GM18502 (cell line): ENCODE results near the gene NMNAT2.
"Not testable (repeated sequence)": the region's sequence is repeated elsewhere in the genome, so short reads cannot be mapped to it uniquely, and the experiment has no call there.

ENCODE experiments used
- ATAC-seq: cut with Tn5 transposase; IDR thresholded peaks from one replicate; pipeline ENCODE4 v1.9.1; 2021; ENCODE audit warnings: mild to moderate bottlenecking; ENCODE audit not compliant: unreplicated experiment, poor library complexity

NMNAT2 gene

DNA sequence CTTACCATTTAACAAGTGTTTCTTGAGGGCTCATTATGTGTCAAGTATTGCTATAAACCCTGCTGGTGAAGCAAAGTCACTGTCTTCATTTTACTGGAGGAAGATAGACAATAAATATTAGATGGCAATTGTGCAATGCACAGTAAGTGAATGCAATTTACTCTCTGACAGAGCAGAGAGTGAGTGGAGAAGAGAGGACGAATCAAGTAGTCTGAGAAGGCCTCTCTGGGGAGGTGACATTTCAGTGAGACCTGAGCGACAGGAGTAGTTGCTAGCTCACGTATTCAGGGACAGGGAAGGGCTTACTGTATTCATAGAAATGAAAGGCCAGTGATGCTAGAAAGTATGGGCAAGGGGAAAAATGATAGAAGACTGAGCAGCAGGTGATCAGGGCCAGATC is 1.2 kb upstream of the NMNAT2 start:
- ATAC-seq, result no peak

DNA sequence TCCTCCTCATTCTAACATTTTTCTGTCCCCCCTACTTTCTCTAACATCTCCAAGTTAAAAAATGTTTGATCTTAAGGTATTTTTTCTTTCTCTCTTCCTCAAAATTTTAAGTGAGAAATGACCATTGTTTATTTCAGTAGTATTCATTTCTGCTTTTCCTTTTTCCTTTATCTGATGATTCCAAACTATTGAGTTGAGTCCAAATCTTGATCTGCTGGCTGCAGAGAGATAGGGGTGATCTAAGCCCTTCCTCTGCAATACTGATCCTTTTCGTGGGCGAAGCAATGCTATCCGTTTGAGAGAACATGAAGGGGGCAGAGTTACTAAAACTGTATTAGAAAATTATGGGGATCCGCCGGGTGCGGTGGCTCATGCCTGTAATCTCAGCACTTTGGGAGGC is 516 bp upstream of the NMNAT2 start:
- no peak for ATAC-seq

DNA sequence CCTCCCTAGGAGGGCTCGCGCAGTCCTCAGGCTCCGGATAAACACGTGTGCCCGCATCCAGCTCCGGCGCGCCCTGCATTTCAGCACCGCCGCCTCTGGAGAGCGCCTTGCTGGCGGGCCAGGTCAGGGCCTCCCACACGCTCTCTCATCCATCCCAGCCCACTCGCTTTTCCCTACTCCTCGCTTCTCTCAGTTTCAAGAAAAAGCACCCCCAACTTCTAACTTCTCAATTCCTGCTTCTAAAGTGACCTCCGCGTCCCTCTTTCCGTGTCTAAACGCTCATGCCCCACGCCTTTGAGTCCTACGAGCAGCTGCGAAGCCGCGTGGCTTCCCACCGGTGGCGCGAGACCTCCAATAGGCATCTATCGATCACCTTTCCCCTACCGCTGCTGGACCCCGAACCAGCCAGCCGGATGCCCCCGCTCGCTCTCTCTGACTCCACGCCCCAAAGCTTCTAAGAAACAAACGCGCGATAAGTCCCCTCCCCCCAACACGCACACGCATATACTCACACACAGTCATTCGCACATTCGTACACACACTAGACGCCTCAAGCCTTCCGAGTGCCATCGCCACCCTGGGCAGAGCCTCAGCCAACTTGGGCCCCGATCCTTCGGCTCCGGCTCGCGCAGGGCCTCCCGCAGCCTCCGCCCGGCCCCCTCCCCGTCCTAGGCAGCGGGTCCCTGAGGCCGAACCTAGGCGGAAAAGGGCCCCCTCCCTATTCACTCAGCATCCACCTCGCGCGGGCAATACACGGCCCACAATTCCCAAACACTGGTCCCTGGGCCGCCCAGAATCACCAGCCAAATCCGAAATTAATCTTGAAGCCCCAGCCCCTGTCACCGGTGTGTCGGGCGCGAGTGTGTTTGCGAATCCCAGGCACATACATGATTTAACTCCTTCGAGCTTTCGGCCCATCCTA is 1.1 kb downstream of the NMNAT2 start:
- no peak for ATAC-seq

DNA sequence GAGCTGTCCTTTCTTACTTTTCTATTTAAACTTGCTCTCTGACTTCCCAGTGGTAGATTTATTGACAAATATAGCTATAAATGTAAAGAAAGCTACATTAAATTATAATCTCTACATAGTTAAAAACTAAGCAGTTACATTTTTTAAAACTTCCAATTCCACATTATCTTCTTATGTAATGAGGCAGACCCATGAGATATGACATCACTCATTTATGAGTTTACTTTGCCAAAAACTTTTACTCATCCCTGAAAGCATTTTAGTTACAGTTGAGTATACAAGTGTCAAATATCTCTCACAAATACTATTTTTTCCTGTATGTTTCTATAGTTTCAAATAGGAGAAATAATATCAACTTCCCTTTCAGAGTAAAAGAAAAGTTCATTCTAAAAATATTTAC is 3.8 kb downstream of the NMNAT2 start:
- no peak for ATAC-seq

DNA sequence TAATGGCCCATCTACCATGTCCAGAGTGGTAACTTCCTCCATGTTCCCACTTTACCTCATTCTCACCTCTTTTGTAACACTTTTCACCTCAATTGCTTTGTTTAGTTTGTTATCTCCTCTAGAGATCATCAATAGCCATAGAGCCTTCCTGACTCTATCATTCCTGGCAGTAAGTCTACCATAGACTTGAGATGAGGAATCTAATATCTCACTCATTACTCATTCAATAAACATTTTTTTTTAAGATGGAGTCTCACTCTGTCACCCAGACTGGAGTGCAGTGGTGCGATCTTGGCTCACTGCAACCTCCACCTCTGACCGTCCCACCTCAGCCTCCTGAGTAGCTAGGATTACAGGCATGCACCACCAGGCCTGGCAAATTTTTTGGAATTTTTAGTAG is 7.1 kb downstream of the NMNAT2 start:
- no peak for ATAC-seq

DNA sequence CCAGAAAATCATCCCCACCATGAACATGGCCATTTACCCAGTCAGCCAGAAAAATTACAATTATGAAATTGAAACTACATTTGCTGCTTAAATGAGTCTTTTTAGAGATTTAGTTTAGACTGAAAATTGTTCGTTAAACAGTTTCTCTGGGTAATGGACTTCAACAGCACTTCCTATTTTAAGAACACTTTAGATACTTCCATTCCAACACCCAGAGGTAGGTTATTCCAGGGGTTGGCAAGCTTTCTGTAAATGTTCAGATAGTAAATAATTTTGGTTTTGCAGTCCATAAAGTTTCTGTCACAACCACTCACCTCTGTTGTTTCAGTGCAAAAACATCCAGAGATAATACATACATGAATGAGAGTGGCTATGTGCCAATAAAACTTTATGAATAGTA is 10.2 kb downstream of the NMNAT2 start:
- ATAC-seq, result no peak

DNA sequence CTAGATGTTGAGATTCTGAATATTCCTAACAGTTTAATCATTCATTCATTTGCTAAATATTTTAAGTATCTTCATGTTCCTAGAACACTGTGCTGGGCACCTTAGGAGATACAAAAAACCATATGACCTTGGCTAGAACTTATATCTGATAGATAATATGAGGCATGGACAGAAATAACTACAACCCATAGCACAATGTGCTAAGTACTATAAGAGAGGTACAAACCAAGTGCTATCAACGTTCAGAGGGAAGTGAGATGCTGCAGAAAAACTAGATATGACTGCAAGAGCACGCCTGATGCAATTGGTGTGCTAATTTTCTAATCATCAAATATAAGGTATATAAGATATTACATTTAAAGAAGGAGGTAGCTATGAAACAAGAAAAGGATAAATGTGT is 10.7 kb downstream of the NMNAT2 start:
- ATAC-seq, result no peak

DNA sequence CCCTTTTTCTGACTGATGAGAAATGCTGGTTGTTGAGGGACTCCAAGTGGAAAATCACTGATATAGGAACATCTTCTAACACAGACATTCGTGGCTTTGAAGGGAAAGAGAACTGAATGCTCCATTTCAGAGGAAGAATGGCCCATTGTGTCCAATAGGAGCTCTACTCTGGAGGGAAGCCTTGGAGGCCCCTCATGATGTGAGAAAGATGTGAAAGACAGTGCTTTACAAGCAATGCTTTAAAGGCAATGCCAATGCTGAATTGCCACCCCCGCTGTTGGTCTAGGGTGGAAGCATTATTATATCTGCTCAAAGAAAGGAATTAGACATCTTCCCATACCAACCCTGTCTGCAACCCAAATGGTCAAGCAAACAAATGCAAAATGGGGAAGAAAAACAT is 13.7 kb downstream of the NMNAT2 start:
- no peak for ATAC-seq

DNA sequence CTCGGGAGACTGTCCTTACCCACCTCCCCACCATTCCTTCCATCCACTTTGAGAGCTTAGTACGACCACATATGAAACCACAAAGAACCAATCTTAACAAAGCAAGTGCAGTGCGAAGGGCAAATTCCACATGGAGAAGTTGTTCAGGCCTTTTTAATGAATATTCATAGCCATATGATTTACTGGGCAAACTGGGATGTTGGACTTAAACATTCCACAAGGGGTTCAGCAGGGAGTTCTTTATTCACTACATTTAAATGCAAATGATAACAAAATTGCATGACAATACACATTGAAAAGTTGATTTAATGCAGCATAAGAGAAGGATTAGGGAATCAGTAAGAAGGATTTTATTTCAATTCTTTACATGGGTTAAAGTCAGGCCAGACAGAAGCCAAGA is 14.7 kb downstream of the NMNAT2 start:
- no peak for ATAC-seq

DNA sequence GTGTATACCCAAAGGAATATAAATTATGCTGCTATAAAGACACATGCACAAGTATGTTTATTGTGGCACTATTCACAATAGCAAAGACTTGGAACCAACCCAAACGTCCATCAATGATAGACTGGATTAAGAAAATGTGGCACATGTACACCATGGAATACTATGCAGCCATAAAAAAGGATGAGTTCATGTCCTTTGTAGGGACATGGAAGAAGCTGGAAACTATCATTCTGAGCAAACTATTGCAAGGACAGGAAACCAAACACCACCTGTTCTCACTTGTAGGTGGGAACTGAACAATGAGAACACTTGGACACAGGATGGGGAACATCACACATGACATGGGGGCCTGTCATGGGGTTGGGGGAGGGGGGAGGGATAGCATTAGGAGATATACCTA is 16.6 kb downstream of the NMNAT2 start:
- not testable (repeated sequence) for ATAC-seq

DNA sequence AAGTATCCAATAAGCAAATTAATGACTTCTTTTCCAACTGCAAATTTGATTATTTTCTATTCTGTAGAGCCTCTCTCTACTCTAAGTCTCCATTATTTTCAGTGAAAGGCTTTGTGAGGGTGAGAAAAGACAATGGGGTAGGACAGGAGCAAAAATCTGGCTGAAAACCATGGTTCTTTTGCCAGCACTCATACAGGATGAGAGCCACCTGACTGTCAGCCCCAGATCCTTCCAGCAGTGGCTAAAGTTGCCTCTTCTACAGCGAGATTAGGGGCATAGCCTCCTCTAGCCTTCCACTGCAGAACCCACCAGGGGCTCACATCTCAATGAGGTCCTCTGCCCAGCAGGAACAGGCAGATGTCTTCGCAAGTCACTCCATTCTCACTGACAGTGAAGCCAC is 23.7 kb downstream of the NMNAT2 start:
- ATAC-seq, result no peak

DNA sequence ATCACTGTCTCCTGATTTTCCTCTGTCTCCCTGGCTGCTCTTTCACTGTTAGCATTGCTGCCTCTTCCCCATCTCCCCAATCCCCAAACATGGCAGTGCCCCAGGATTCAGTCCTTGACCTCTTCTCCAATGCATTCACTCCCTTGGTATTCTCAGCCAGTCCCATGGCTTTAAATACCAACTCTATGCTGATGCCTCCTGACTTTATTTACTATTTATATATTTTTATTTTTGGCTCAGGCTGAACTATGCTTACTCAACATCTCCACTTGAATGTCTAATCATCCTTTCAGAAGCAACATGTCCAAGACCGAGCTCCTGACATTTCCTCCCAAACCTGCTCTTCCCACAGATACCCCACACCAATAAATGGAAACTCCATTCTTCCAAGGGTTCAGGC is 26.3 kb downstream of the NMNAT2 start:
- ATAC-seq, result no peak

DNA sequence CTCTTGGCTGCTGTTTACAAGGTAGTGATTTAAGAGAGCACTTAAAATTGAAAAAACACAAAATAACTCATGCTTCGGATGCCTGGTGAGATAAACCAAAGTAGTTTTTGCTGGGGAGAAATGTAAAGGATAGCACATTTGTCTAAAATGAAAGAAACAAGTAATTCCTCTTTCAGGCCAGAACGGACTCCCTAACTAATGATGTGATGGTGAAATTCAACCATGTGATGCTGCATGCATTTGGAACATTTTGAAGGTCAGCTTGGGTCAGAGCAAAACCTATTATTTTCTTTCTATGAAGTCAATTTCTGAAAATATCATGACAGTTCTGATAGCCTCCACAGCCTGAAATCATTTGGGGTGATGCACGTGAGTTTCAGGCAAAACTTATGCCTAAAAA is 27.6 kb downstream of the NMNAT2 start:
- no peak for ATAC-seq

DNA sequence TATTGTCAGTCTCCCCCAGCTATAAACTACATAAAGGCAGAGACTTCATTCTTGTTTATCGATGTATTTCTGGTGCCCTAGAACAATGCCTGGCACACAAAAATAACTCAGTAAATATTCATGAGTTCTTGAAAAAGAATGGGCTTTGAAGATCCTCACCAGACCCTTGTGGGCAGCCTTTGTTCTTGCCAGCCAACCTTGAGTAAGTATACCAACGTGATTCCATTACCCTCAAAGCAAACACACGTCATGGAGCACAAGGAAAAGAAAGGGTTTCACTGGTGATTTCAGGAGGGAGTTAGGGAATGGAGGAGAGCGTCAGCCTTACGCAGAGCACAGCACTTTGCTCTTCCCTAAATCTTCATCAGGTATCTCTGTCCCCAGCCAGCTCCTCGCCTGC is 29.4 kb downstream of the NMNAT2 start:
- ATAC-seq, result no peak

DNA sequence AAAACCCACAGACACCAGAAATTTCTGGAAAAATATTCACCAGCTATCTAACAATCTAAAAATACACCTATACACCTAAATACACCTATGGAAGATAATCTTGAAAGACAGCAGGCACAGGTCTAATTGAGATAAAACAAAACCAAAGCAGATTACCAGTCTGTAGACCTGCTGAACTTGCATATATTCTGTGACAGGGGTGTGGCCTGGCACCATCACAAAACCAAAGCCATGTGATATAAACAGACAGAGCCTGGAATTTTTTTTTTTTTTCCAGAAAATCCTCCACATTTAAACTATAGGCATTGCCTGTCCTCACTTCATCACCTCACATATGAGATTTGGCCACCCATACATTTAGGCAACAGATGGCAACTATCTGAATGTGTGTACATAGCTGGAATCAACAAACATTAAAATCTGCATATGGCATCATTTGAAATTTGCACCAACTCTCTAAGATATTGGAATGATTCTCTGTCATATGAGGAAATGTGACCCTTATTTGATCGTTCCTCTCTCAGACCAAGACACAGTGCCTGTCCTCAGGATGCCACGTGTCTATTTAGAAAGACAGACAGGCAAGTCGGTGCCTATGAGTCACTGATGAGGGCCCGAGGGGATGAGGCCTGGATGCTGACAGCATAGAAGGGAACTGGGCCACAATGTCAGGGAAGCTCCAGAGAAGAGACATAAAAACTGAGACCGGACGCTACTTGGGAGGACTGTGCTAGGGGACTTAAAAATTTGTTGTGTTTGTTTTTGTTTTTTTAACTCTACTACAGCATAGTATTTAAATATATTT is 32.6 kb downstream of the NMNAT2 start:
- ATAC-seq, result no peak

DNA sequence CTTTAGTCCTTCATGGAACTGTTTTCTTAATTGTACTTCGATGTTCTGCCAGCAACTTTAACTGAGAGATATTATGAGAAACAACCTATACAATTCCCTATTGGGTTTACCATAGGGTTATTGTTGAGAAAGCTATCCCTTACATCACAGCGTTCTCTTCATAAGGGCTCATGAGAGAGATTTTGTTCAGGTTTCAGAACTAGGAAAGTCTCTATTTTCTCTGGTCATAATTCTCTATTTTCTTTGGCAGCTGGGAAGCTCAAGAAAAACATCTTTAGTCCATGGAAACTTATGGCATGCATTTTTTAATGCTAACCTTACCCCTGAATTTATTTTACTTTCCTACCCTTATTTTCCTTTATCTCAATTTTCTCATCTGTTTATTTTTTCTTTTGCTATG is 38.2 kb downstream of the NMNAT2 start:
- ATAC-seq, result no peak

DNA sequence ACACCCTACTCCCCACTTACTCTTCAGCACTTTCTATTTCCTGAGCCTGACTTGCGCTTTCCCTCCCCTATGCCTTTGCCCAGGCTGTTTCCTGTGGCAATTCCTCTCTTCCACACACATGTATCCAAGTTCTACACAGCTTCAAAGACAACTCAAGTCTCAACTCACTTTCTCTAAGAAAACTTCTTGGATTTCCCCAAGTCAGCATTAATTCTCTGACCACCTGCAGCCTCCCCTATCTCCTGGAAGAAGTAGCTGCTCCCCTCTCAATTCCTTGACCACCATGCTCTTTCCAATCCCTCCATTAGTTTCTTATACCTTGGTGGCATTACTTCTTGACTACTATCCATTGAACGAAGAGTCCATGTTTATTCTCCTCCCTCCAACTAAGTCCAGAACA is 42.8 kb downstream of the NMNAT2 start:
- no peak for ATAC-seq

DNA sequence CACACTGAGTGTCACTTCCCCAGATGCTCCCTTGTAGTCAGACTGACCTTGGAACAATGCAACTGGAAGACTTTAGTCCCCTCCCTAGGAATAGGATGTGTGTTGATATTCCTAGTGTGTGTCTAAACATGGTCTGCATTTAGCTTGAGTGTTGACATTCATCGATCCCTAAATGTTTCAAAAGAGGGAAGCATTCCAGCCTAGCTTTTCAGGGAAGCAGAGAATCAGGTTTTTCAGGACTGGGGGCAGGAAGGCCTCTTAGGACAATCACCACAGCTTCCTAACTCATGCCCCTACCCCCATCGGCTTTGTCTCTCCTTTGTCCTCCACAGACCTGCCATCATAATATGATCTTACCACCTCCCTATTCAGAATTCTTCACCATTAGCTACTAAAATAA is 43.4 kb downstream of the NMNAT2 start:
- no peak for ATAC-seq

DNA sequence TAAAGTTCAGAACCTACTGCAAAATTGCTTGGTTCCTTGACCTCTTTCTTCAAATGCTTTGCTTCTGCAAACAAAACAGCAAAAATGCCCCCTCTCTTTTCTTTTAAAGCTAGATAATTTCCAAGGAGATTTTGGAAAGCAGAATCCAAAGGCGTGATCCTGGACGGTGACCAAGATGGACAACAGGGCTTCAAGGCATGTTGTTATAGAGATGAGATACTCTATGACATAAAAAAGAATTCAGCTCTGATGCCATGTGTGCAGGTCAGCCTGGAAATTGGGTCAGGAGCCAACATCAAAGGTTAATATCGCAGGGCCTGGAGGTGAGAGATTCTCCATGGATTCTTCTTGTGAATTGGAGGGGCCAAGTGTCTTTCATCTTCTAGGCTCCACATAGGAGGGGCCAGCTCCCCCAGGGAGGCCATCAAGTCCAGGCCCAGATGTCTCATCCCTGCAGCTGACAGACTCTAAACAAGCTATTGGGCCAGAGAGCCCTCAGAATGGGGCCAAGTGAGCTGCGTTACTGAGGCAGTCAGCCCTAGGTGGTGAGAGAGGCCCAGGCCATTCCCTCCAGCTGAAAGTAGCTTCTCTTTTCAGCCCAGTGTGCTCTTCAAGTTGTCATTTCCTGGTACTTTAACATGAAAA is 45.5 kb downstream of the NMNAT2 start:
- no peak for ATAC-seq

DNA sequence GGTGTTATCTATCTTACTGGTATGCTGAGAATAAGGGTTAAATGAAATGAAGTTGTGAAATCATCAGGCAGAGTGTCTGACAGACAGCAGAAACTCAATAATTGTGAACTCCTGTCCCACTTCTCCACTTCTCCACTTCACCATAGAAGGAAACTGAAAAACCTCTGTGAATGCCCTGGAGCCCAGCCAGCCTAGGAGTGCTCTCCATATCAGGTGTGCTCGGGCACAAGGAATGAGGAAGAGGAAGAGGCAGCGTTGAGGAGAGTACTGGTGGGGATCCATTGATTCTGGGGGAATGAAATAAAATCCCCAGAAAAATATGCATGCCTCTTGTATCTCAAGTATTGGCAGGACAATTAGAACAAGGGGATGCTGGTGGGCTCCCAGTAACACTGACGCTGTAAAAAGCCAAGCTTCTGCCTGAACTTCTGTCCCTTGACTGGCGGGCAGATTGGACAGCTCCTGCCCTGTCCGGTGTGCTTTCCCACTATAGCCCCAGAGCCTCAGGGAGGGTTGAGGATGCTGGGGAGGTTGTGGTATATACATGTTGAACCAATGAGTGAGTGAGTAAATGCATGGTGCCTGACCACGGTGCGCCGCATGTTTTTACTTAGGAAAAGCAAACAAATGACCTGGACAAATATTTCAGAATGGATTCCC is 47.7 kb downstream of the NMNAT2 start:
- ATAC-seq, result no peak
